H1 (cell line): ENCODE results near the gene DBH. TPM values are rescaled to one million over a fixed set of nuclear protein-coding genes. Genes with fewer than 3 reads are reported as not detected.

ENCODE experiments used
- CBX5 ChIP-seq: fragments of 300-800, 300-1000 bp; sonication (generic); IDR thresholded peaks from 2 replicates; pipeline ENCODE4 v1.7.1; 2016; ENCODE audit warnings: antibody characterized with exemption, low read length, low read depth
- EZH2 ChIP-seq: fragments of 200-600 bp; sonication (generic); IDR thresholded peaks from 2 replicates; pipeline ENCODE4 v1.7.1; 2012; ENCODE audit warnings: low read depth, mild to moderate bottlenecking, moderate library complexity, low read length, inconsistent platforms; ENCODE audit not compliant: severe bottlenecking
- GABPA ChIP-seq: IDR thresholded peaks from 2 replicates; pipeline ENCODE4 v1.6.1; 2011; ENCODE audit warnings: mild to moderate bottlenecking, low read length, moderate library complexity, borderline replicate concordance; ENCODE audit not compliant: insufficient read depth
- GTF2F1 ChIP-seq: IDR thresholded peaks from 2 replicates; pipeline ENCODE4 v1.6.1; 2012; ENCODE audit warnings: low read depth, low read length, improper control_type of control experiment, borderline replicate concordance
- HDAC2 ChIP-seq, 2 experiments: fragments of 300-600 bp in 1 of 2; sonication (generic) in 1 of 2; IDR thresholded peaks; 2 replicates each; pipeline ENCODE4 v1.6.1; 2011 to 2012; ENCODE audit warnings: low read depth in 2 of 2, low read length in 2 of 2, mild to moderate bottlenecking in 2 of 2, moderate library complexity in 2 of 2, borderline replicate concordance in 1 of 2, inconsistent platforms in 1 of 2
- SP4 ChIP-seq: IDR thresholded peaks from 2 replicates; pipeline ENCODE4 v1.6.1; 2012; ENCODE audit warnings: low read length, inconsistent platforms
- SRF ChIP-seq: IDR thresholded peaks from 2 replicates; pipeline ENCODE4 v1.6.1; 2011; ENCODE audit warnings: mild to moderate bottlenecking, low read depth, low read length, moderate library complexity
- polyA plus RNA-seq, 7 experiments: library from polyadenylated mRNA; depleted of rRNA in 3 of 7; stranded (reverse) in 5 of 7; unstranded in 2 of 7; fragments of >200 nt in 5 of 7; fragments of 200-250 nt in 2 of 7; gene quantifications; 1 replicate in 5 of 7; 2 replicates in 1 of 7; 4 replicates in 1 of 7; pipeline versions ENCODE4 v1.2.1 to v1.2.3, GENCODE V29; 2011 to 2013; ENCODE audit warnings: missing spikeins in 2 of 7, mixed read lengths in 2 of 7
- total RNA-seq: library from RNA; stranded (reverse); fragmentation: NEBNext Ultra II Directional; extraction: Animal tissue kit (Norgen Biotek cat#: 25700); gene quantifications from 2 replicates; pipeline ENCODE4 v1.2.1, GENCODE V29; 2021

Gene DBH
- total and polyA plus RNA-seq, 2 of the 8 experiments (the other 6 are each of a cell fraction or from before 2014, with no cell fraction given) = 0.18 TPM; not detected in 1

GRCh38 chr9:133699546-133699945 is 63.4 kb downstream of the DBH start (continued):
- TF ChIP-seq GABPA (no peak), GTF2F1 (no peak), SP4 (no peak), CBX5 (no peak), EZH2 (no peak), SRF (no peak), HDAC2 (IDR thresholded peaks at IDR 0.05; ENCODE audit: borderline replicate concordance in 1 of 2, low read depth in 2 of 2, low read length in 2 of 2) (no peak)
